GM21423 (cell line): Measurements from ENCODE around the gene MPEG1.

Source experiments
- ATAC-seq: cut with Tn5 transposase; IDR thresholded peaks from one replicate; pipeline ENCODE4 v1.9.1; 2021; ENCODE audit warnings: mild to moderate bottlenecking, moderate library complexity; ENCODE audit not compliant: unreplicated experiment

MPEG1 gene

GRCh38 chr11:59218319-59218718 is 5.6 kb upstream of the MPEG1 start:
- no peak for ATAC-seq

- peak; percentile 88 for ATAC-seq
Measured at GRCh38 chr11:59216641-59217564, 4.2 kb upstream of the MPEG1 start.

GRCh38 chr11:59214141-59214893 is 1.6 kb upstream of the MPEG1 start:
- ATAC-seq, result no peak

- ATAC-seq, result no peak
Measured at GRCh38 chr11:59212222-59212621, 505 bp downstream of the MPEG1 start.

GRCh38 chr11:59208956-59209355 is 3.8 kb downstream of the MPEG1 start:
- no peak for ATAC-seq

GRCh38 chr11:59207988-59208451 is 4.7 kb downstream of the MPEG1 start:
- ATAC-seq, result peak; percentile 67

GRCh38 chr11:59206635-59207034 is 6.1 kb downstream of the MPEG1 start:
- no peak for ATAC-seq

- no peak for ATAC-seq
Measured at GRCh38 chr11:59205648-59206047, 7.1 kb downstream of the MPEG1 start.

GRCh38 chr11:59204746-59205145 is 8.0 kb downstream of the MPEG1 start:
- ATAC-seq, result no peak

- ATAC-seq, result no peak
Measured at GRCh38 chr11:59201353-59201752, 11.4 kb downstream of the MPEG1 start.

- ATAC-seq, result no peak
Measured at GRCh38 chr11:59200423-59200746, 12.3 kb downstream of the MPEG1 start.

GRCh38 chr11:59199546-59200422 is 12.9 kb downstream of the MPEG1 start:
- ATAC-seq, result peak; percentile 47

- no peak for ATAC-seq
Measured at GRCh38 chr11:59198726-59199125, 14.0 kb downstream of the MPEG1 start.

- ATAC-seq, result no peak
Measured at GRCh38 chr11:59197991-59198390, 14.7 kb downstream of the MPEG1 start.

- no peak for ATAC-seq
Measured at GRCh38 chr11:59196777-59197176, 15.9 kb downstream of the MPEG1 start.

GRCh38 chr11:59195586-59195985 is 17.1 kb downstream of the MPEG1 start:
- no peak for ATAC-seq

- ATAC-seq, result no peak
Measured at GRCh38 chr11:59193587-59194130, 19.1 kb downstream of the MPEG1 start.

GRCh38 chr11:59192446-59193020 is 20.2 kb downstream of the MPEG1 start:
- no peak for ATAC-seq

GRCh38 chr11:59191890-59192289 is 20.8 kb downstream of the MPEG1 start:
- no peak for ATAC-seq

- ATAC-seq, result no peak
Measured at GRCh38 chr11:59191095-59191494, 21.6 kb downstream of the MPEG1 start.
